ENCODE measurements around the gene TRAF2.
"Not testable (repeated sequence)": the region's sequence is repeated elsewhere in the genome, so short reads cannot be mapped to it uniquely, and the experiment has no call there.

TRAF2 gene

DNA sequence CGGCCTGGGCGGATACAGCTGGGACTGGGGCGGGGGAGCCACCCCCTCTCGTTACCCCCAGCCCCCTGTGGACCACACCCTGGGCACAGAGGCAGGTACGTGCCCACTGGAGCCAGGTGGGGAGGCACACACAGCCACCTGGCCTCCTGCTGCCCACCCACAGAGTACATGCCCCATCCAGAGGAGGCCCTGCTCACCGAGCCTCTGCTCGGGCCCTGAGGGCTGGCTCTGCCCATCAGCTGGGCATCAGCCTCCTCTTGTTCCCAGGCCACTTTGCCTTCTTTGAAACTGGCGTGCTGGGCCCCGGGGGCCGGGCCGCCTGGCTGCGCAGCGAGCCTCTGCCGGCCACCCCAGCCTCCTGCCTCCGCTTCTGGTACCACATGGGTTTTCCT lies 27.9 kb upstream of the TRAF2 start:
- DNase-seq = no peak

DNA sequence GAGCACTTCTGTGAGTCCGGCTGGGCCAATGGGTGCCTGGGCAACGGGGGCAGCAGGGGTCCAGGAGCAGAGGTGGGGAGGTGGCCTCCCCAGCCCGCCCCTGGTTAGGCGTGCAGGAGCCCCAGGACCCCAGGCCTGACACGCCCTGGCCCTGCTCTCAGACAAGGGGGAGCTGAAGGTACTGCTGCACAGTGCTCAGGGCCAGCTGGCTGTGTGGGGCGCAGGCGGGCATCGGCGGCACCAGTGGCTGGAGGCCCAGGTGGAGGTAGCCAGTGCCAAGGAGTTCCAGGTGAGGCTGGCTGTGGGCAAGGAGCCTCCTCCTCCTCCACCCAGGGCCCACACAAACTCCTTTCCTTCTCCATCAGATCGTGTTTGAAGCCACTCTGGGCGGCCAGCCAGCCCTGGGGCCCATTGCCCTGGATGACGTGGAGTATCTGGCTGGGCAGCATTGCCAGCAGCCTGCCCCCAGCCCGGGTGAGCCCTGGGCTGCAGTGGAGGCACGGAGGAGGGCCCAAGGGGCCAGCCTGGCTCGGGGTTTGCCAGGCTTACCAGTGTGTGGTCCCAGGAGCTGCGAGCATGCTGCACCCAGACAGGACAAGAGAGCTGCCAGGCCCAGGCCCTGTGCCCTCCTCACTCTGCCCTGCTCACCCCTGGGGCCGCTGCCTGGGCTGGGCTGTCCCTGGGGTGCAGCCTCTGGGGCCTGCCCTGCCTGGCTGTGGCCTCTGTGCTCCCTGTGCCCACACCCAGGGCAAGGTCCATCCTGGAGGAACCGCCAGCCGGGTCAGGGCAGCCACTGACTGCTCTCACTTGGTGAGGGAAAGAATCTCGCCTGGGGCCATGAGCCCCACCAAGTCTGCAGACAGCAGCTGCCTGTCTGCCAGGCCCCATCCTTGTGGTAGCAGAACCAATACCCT lies 27.2 kb upstream of the TRAF2 start:
- no peak for DNase-seq

DNA sequence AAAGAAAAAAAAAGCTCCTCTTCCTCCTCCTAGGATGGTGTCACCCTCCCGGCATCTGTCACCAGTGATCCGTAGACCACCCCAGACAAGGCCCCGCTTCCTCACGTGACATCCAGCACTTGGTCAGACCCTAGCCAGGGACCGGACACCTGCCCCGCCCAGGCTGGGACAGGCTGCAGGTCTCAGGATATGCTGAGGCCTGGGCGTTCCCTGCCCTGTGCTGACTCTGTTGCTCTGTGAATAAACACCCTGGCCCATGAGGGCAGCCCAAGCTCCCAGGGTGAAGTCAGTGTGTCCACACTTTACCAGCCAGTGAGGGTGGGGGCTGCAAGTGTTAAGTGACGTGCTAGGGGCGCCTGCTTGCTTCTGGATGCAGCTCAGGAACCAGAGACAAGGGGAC lies 25.8 kb upstream of the TRAF2 start:
- no peak for DNase-seq

DNA sequence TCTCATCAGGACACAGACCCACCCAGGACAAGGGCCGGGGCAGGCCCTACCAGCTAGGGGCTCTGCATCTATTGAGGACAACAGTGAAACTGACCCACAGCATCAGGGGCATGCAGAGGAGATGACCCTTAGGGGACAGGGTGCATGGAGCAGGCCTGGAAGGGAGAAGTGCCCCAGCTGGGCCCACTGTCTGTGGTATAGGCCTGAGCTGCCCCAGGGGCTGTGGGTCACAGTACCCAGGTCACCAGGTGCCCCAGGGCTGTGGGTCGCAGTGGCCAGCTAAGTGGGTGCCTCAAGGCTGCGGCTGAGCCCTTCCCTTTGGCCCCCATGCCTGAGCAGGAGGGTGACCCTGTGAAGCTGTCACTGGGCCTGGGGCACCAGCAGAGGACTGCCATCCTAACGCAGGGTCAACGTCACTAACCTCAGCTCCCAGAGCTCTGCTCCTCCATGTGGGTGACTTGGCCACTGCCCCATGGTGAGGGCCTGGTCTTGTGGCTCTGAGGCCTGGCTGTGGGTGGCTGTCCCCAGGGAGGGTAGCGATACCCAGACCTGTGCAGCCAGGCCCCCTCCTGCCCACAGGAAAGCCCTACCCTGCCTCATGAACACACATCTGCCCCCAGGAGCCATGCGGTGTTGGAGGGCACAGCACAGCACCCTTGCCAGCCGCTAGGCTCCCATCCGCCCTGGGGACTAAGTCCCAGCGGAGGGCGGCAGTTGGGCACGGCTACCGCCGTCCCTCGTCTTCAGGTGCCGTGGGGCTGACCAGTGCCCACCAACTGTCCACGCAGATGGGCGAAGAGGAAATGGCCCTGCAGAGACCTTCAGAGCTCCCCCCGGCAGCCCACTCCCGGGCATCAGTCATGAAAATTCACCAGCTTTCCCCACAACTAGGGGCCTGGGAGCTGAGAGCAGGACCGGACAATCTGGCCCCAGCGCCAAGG lies 25.1 kb upstream of the TRAF2 start:
- DNase-seq = no peak

DNA sequence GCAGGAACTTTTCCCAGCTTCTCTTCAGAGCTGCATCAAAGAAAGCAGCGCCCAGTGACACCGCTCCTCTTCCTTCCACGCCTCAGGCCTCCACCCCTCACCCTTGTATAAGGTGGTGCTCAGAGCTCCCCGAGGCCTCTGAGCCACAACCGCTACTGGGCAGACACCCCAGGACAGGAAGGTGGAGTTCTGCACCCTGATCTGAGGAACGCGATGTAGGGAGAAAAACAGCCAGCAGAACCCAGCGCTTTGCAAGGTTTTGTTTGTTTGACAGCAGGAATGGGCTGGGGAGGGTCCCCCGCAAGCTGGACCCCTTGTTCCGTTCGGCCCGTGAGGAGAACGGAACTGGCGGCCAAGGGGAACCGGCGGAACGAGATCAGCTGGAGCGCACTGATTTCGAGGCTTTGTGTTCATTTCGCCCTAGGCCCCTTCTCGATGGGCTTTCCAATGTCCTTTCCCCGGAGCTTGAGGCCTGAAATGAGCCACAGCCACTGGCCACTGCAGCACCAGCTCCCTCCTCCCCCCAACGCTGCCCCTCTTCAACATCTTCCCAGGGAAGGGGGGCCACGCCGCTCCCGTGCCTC lies 24.4 kb upstream of the TRAF2 start:
- no peak for DNase-seq

DNA sequence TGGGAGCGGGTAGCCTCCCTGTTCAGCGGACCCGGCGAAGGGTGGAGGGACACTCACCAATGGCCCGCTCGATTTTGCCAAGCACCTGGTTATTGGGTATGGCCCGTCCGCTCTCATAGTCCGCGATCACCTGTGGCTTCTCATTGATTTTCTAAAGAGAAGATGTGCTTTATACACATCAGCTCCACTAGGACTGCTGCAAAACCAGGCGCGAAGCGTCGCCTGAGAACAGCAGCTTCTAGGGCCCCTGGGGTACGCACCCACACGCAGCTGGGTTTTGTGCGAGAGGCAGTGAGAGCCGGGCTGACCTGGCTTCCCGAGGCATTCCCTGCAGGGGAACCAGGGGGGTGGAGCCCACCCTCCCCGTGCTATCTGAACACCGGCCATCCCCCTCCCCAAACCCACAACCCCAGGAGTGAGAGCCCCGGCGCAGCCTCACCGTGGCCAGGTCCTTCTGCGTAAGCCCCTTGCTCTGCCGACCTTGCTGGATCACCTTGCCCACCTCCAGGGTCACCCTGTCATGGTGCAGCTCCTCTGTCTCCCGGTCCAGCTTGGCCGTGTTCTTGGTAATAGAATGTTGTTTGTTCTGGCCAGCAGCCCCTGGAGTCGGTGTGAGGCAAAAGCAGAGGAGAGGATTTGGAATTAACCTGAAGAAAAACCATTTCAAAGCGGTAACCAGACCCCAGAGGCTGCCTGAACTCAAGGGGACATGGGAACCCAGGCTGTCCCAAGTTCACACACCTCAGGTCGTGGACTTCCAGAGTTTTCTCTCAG lies 23.3 kb upstream of the TRAF2 start:
- no peak for DNase-seq

DNA sequence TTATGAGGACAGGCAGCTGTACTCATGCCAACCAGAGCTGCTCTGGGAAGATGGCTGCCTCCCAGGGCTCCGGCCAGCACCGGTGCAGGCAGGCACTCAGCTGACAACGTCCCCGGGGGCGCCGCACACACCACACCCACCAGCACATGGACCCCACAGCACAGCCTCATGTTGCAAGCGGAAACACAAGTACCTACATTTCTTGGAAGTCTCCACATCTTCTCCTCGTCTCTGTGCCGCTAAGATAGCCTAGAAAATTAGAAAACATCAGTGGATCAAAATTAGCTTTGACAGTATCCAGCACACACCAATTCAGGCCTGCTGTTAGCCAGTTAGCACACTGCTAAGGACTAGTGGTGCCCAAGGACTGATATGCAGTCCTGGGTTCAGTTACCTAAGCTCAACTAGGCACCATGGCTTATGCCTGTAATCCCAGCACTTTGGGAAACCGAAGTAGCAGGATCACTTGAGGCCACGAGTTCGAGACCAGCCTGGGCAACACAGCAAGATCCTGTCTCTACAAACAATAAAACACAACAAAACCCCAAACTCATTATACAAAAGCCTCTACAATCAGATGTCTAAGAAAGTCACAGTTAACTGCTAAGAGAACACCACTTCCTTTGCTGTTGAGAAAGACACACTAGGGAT lies 22.6 kb upstream of the TRAF2 start:
- no peak for DNase-seq

DNA sequence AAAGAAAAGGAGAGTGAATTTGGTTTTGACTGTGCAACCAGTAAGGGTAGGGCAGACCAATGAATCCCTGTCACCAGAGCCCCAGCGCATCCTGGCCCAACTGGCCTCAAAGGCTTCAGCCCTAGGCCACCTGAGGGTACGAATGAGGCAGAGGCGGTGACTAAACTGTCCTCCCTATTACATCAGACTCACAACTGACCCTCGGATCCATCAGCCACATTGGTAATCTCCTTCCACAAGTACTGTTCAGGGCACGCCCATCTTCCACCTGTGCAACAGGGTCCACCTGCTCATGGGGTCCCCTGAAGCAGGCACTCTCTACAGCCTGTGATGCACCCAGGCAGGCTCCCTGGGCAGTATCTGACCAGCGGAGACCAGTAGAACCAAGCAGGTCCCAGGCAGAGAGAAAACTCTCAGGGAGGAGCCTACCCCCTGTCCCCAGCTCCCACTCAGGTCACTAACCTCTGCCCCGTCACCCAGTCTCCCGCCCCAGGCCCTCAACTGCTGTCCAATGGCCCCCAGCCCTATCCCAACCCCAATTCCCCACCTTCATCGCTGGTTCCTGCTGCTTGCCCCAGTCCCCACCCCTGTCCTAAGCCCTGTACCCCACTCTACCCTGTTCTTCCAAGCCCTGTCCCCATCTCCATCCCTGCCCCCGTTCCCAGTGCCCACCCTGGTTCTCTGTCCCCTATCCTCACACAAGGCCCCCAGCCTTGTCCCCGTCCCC lies 21.1 kb upstream of the TRAF2 start:
- no peak for DNase-seq

DNA sequence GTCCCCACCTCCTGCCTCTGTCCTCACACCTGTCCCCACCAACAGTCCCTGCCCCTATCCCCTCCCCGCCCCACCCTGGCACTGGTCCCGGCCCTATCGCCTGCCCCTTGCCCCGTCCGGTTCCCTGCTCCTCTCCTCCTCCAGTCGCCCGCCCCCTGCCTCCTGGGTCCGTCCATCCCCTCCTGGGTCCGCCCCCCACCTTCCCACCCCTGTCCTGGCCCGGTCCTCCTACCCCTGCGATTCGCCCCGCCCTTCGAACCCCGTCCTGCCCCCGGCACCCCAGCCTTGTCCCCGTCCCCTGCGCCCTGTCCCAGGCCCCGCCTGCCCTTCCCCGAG lies 20.6 kb upstream of the TRAF2 start:
- no peak for DNase-seq

DNA sequence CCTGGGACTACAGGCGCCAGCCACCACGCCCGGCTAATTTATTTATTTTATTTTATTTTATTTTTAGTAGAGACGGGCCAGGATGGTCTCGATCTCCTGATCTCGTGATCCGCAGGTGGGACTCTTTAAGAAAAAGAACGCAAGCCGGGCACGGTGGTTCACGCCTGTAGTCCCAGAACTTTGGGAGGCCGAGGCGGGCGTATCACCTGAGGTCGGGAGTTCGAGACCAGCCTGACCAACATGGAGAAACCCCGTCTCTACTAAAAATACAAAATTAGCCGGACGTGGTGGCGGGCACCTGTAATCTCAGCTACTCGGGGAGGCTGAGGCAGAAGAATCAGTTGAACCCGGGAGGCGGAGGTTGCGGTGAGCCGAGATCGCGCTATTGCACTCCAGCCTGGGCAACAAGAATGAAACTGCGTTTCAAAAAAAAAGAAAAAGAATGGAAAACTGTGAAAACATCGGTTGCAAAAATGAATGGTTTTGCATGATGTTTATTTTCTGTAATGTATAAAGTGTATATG lies 19.4 kb upstream of the TRAF2 start:
- not testable (repeated sequence) for DNase-seq

DNA sequence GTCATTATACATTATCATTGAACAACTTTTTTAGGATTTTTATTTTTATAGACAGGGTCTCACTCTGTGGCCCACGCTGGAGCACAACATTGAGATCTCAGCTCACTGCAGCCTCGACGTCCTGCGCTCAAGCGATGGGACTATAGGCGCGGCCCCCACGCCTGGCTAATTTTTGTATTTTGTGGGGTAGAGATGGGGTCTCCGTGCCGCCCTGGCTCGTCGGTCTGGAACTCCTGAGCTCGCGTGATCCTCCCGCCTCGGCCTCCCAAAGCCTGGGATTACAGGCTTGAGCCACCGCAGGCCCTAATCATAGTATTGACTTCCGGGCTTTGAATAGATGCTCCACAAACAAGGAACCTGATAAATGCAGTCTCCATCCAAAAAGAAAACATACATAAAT lies 18.8 kb upstream of the TRAF2 start:
- no peak for DNase-seq

DNA sequence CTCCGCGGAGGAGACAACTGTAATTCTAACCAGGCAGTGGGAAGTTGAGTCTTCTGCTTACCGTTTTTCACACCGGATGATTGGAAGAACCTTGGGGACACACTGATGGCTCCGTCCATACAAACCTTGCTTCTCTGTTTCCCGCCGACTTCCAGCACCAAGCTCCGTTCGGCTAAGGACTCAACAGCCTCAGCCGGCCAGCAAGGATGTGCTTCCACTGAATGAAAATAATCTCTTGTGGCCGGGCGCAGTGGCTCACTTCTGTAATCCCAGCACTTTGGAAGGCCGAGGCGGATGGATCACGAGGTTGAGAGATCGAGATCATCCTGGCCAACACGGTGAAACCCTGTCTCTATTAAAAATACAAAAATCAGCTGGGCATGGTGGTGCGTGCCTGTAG lies 18.4 kb upstream of the TRAF2 start:
- no peak for DNase-seq

DNA sequence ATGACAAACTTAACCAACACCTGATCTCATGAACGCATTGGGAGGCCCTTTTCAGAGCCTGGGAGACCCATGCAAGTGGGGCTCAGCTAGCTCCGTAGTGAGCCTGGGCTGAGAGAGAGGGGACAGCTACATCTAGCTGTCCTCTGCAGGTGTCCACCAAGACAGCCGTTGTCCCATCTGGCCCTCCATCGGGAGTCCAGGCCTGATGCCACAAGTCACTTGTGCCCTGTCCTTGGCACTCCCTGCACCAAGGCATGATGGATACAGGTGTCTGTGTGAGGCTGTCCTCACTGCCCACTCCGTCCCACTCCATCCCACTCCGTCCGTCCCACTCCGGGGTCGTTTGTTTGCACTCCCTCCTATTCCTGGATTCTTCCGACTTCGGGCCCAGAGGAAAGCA lies 17.7 kb upstream of the TRAF2 start:
- no peak for DNase-seq

DNA sequence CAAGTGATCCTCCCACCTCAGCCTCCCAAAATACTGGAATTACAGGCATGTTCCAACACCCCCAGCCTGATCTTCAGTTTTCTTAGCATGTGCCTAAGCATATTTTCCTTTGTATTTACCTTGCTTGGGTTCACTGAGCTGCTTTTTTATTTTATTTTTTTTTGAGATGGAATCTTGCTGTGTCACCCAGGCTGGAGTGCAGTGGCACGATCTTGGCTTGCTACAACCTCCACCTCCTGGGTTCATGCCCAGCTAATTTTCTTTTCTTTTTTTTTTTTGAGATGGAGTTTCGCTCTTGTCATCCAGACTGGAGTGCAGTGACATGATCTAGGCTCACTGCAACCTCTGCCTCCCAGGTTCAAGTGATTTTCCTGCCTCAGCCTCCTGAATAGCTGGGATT lies 16.7 kb upstream of the TRAF2 start:
- DNase-seq = not testable (repeated sequence)

DNA sequence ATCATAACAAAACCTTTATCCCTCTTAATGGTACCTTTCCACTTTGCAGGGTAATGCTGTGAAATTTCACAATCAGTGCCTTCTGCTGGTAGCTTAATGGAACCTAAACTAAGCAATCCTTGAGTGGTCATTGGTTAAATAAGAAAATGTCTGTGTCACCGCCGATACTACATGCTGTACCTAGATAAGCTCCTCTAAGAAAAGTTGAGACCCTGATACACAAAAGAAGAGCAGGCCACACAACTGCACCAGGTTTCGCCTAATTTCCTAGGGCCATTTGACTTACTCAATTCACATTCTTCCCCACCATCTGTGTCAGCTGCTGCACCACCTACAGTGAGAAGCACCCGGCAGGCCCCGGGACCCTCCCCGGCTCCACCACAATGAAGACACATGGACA lies 11.2 kb upstream of the TRAF2 start:
- DNase-seq = no peak

DNA sequence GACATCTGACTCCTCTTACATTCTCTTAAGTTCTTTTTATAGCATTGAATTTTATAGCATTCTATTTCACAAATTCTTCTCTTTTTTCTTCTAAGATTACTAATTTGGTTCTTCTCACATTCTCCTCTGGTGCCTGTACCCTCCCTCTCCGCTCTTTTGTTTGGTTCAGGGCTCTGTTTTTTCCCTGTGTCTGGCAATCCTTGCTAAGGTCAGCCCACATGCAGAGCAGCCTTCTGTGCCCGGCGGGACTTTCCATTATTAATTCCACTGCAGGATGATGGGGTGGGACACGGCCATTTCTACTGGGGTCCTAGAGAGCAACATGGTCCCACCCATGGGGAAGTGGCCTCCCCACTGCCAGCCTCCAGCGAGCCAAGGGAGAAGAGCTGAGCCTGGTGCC lies 9.8 kb upstream of the TRAF2 start:
- no peak for DNase-seq

DNA sequence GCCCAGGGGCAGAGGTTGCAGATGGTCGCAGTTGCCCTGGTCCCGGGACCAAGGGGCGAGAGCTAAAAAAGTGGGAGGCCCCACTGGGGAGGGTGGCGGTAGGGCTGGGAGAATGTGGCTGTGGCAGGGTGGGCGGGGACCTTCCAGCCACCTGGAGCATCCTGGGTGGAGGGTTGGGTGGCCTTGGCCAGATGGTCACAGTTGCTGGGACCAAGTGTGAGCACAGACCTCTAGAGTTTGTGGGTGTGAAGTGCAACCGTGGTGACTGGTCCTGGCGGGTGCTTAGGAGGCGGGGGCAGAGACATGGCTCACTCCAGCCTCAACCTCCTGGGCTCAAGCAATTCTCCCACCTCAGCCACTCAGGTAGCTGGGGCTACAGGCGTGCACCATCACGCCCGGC lies 5.7 kb upstream of the TRAF2 start:
- DNase-seq = no peak

DNA sequence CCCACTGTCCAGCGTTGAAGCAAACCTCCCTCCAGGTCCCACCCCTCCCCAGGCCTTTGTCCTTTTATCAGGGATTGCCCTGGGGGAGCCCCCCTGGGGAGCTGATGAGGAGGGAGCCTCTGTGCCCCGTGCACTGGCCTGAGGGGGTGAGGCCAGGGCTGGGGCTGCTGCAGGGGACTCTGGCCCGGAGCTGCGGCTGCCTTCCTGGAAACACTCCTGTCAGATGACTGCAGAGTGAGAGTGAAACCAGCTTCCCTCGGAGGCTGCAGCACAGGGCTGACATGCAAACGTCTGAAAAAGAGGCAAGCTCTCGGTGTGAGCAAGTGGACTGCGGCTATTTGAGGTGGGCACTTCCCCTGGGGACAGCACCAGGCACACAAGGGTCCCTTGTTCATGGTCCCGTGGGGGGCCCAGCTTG lies 4.6 kb upstream of the TRAF2 start:
- DNase-seq = no peak

DNA sequence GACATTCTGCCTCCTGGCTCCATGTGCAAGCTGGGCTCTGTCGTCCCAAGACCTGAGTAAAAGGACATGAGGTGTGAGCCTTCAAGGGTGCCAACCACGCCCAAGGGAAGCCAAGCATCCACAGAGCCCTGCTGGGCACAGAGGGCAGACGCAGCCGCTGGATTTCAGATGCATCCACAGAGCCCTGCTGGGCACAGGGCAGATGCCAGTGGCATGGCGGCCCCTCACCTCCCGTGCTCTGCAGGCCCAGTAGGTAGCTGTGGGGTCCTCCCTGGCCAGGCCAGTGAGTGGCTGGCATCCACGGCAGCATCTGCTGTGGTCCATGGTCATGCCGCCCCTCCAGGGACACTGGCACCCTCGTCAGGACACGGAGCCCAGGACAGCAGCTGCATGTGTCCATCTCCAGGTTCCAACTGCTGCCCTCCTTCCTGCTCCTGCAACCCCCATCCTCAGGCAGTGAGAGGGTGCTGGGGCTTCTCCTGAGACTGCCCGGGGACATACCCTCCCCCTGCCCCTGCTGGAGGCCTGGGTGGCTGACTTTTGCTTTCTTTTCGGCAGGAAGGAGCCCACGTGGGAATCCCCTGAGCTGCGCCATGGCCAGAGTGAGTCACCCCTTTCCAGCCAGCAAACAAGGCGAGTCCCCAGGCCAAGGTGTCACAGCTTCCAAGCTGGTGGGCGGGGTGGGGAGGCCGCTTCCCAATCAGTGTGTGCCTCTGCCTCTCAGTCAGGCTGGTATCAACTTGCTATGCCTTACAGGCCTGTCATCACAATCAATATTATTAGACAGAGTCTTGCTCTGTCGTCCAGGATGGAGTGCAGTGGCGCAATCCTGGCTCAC lies 4.0 kb upstream of the TRAF2 start:
- no peak for DNase-seq

DNA sequence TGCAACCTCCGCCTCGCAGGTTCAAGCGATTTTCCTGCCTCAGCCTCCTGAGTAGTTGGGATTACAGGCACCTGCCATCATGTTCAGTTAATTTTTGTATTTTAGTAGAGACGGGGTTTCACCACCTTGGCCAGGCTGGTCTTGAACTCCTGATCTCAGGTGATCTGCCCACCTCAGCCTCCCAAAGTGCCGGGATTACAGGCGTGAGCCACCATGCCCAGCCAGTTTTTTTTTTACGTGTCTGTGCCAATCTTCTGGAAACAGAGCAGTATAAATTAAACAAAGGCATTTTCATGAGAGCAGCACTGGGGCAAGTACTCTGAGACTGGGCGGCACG lies 3.4 kb upstream of the TRAF2 start:
- DNase-seq = not testable (repeated sequence)

DNA sequence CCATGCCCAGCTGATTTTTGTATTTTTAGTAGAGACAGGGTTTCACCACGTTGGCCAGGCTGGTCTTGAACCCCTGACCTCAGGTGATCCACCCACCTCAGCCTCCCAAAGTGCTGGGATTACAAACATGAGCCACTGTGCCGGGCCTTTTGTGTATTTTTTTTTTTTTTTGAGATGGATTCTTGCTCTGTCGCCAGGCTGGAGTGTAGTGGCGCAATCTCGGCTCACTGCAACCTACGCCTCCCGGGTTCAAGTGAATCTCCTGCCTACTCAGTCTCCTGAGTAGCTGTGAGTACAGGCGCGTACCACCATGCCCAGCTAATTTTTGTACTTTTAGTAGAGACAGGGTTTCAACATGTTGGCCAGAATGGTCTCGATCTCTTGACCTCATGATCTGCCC lies 2.6 kb upstream of the TRAF2 start:
- DNase-seq = not testable (repeated sequence)
